Muscle layer of colon (tissue), 2 donors: ENCODE measurements around the gene TBC1D1.
A peak's percentile ranks its signal among the peaks of the same experiment; 100 is the strongest.

Experiments
- H3K27ac ChIP-seq: one replicate; pipeline ENCODE4 v1.7.0; 2013; ENCODE audit warnings: low read depth, mild to moderate bottlenecking, low read length, moderate library complexity
- H3K27me3 ChIP-seq, 2 donors: one replicate each; pipeline ENCODE4 v1.7.0; 2013; ENCODE audit warnings: low read length in 2 of 2, mild to moderate bottlenecking in 2 of 2; ENCODE audit not compliant: insufficient read depth in 2 of 2, control insufficient read depth in 1 of 2
- H3K36me3 ChIP-seq: one replicate; pipeline ENCODE4 v1.7.0; 2013; ENCODE audit warnings: mild to moderate bottlenecking, low read length; ENCODE audit not compliant: insufficient read depth
- H3K4me1 ChIP-seq: one replicate; pipeline ENCODE4 v1.7.0; 2013; ENCODE audit warnings: mild to moderate bottlenecking, low read length; ENCODE audit not compliant: insufficient read depth
- H3K4me3 ChIP-seq, 2 donors: one replicate each; pipeline ENCODE4 v1.7.0; 2013; ENCODE audit warnings: low read length in 2 of 2, low read depth in 1 of 2, mild to moderate bottlenecking in 1 of 2, moderate library complexity in 1 of 2
- H3K9ac ChIP-seq: one replicate; pipeline ENCODE4 v1.7.0; 2013; ENCODE audit warnings: low read length
- H3K9me3 ChIP-seq: one replicate; pipeline ENCODE4 v1.7.0; 2013; ENCODE audit warnings: mild to moderate bottlenecking, low read length
- donor health status: abdominal sarcoma.
- donor health status: Adenocarcinoma of cecum.

TBC1D1 gene

DNA sequence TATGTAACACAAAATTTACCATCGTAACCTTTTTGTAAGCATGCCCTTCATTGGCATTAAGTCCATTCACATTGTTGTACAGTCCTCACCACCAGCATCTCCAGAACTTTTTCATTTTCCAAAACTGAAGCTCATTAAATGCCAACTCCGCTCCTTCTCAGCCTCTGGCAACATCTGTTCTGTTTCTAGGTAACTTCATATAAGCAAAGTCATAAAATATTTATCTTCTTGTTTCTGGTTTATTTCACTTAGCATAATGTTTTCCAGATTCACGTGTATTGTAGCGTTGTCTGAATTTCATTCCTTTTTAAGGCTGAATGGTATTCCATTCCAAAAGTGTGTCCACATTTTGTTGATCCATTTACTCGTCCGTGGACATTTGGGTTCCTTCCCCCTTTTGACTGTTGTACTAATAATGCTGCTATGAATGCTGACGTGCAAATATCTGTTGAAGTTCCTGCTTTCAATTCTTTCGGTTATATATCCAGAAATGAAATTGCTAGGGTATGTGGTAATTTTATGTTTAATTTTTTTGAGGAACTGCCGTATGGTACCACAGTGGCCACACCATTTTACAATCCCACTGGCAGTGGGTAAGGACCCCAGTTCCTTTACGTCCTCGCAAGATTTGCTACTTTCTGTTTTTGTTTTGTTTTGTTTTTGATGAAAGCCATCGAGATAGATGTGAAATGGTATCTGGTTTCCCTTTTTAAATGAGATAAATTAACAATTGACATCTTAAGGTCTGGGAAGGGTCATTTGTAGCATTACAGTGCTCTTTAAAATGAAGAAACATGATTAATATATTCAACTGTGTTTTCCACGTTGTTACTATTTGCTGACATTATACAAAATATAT lies 132.7 kb downstream of the TBC1D1 start:
- Histone ChIP-seq H3K4me3 (peak overlapping the region in 1 of 2 donors; percentile 30), H3K4me1 (peaks cover 56% of the 10 kb centered on the region), H3K27me3 (no peaks in the 10 kb centered on the region), H3K9ac (no peak overlapping the region), H3K9me3 (no peaks in the 10 kb centered on the region), H3K36me3 (peaks cover 25% of the 10 kb centered on the region), H3K27ac (peak overlapping the region; percentile 71)

DNA sequence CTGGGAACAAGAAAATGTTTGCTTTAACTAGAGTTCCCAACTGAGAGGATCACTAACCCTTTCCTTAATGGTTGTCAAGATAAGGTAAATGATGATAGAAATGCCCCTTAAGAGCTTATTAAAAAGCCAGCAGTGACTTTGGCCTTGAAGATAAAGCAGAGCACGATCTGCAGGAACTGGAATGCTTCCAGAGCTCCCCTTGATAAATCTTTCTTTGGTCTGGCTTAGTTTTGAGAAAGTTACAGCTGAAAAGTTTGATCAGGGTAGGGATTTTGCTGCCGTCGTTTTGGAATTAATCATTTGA lies 133.3 kb downstream of the TBC1D1 start:
- no peaks in the 10 kb centered on the region for H3K9me3 ChIP-seq
- no peaks in the 10 kb centered on the region for H3K27me3 ChIP-seq
- H3K9ac ChIP-seq: no peak overlapping the region
- H3K27ac ChIP-seq: peak overlapping the region; percentile 71
- H3K4me3 ChIP-seq: peak overlapping the region in 1 of 2 donors; percentile 30
- peaks cover 31% of the 10 kb centered on the region for H3K36me3 ChIP-seq
- peaks cover 60% of the 10 kb centered on the region for H3K4me1 ChIP-seq

DNA sequence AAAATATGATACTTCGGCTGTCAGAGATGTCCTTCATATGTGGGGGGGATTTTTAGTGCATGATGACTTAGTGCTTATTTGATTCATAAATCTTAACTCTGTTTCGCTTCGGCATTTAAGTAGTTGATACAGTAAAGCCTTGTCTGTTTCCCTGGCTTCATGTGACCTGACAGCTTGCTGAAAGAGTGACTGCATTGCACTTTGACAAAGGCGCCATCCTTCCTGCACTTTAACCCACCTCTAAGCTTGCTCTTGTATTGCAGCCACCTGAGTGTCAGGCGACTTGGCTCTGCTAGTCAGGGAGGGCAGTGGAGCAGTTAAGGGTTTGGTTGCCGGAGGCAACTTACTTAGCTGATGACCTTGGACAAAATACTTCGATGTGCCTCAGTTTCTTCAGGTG lies 134.8 kb downstream of the TBC1D1 start:
- Histone ChIP-seq H3K9me3 (no peaks in the 10 kb centered on the region), H3K36me3 (peaks cover 45% of the 10 kb centered on the region), H3K27ac (peak overlapping the region; percentile 52), H3K4me1 (peaks cover 72% of the 10 kb centered on the region), H3K4me3 (no peak overlapping the region), H3K9ac (no peak overlapping the region), H3K27me3 (no peaks in the 10 kb centered on the region)

DNA sequence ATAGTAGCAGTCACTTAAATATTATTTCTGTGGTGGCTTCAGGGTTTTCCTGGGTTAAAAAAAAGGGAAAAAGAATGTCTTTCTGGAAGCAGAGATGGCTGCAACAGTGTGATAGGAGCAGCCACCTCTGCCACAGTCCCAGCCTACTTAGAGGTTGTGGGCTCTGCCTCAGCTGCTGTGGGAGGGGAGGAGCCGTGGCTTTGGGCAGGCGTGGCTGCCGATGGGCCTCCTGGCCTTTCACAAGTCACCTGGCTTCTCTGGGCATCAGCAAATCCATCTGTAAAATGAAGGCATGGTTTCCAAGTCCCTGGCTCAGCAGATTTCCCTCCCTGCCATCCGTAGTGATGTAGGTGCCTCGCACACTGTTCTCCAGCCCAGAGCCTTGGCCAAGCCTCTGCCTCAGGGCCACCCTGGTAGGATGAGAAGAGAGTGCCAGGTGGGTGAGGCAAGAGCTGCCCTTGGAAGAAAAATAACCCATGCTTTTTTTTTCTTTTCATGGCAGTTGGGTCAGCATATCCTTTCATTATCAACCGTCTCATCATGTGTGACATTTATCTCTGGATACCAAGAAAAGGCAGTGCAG lies 135.4 kb downstream of the TBC1D1 start:
- H3K9me3 ChIP-seq: no peaks in the 10 kb centered on the region
- peaks cover 74% of the 10 kb centered on the region for H3K4me1 ChIP-seq
- no peaks in the 10 kb centered on the region for H3K27me3 ChIP-seq
- H3K9ac ChIP-seq: no peak overlapping the region
- peak overlapping the region; percentile 52 for H3K27ac ChIP-seq
- no peak overlapping the region for H3K4me3 ChIP-seq
- peaks cover 45% of the 10 kb centered on the region for H3K36me3 ChIP-seq

DNA sequence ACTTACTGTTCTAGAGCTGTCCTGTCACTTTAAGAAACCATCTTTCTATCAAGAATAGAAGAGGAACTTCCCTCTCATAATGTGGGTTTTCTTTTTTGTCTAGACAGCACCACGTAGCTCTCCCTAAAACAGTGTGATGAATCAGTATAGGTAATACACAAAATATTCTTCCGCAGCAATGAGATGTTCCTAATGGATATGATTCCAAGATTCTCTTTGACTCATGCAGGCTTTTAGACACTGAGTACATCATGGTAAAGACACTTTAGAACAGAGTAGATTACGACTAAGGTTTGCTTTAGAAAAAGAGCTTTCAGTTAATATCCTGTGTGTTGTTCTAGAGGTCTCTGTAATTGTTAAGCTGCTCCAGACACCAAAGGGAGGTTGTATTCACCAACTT lies 139.1 kb downstream of the TBC1D1 start:
- peak overlapping the region; percentile 35 for H3K27ac ChIP-seq
- peaks cover 41% of the 10 kb centered on the region for H3K36me3 ChIP-seq
- no peak overlapping the region for H3K4me3 ChIP-seq
- H3K4me1 ChIP-seq: peaks cover 52% of the 10 kb centered on the region
- no peaks in the 10 kb centered on the region for H3K9me3 ChIP-seq
- H3K9ac ChIP-seq: no peak overlapping the region
- no peaks in the 10 kb centered on the region for H3K27me3 ChIP-seq

DNA sequence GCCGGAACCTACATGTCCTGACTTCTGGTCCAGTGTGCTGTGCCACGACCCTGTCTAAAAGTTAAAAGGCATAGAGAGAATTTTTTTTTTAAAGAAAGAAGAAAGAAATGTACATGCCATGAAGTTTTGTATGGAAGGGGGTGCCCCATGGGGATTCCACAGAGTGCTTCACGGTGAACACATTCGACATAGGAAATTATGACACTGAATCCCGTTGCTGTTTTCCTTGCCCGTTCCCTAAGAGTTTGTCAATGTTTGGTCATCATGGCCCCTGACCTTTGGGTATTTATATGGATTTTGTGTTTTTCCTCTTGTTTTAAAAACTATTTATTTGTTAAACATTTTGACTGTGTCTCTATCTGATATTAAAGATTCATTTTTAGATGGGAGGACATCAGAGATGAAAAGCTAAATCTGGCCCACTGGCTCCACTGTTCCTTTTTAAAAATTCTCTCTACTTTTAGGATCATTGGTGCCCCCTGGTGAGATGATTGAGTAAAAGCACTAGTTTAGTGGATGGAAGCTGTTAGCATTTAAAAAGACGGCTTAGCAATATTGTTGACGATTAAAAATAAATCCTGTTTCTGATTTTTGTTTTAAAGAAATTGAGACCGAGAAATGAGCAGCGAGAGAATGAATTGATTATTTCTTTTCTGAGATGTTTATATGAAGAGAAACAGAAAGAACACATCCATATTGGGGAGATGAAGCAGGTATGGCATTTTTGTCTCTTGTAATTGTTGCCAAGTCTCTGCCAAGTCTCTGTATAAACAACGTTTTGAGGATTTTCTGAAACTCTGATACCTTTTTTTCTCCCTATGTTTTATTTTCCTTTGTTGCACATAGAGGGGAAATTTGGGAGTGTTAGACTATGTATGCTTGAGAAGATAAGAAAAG lies 144.3 kb downstream of the TBC1D1 start:
- Histone ChIP-seq H3K27me3 (no peaks in the 10 kb centered on the region), H3K9ac (no peak overlapping the region), H3K4me1 (peaks cover 37% of the 10 kb centered on the region), H3K4me3 (no peak overlapping the region), H3K27ac (peak overlapping the region; percentile 37), H3K36me3 (peaks cover 37% of the 10 kb centered on the region), H3K9me3 (no peaks in the 10 kb centered on the region)

DNA sequence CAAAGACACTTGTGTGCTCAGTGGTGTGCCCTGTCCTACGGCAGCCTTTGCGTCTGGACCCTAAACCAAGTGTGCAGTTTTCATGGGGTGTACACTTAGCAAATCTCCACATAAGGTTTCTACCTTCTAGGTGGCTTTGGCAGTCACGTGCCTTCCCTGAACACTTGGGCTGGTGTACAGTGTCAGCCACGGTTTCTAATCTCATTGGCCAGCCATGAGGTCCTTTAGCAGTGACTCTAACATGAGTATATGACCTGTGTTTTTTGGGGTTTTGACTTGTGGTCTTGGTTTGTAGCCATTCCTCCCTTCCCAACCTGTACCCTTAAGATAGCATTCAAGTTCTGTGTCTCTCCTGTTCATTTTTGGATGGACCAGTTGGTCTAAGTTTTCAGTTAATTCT lies 145.7 kb downstream of the TBC1D1 start:
- Histone ChIP-seq H3K9me3 (no peaks in the 10 kb centered on the region), H3K9ac (no peak overlapping the region), H3K36me3 (peaks cover 38% of the 10 kb centered on the region), H3K27ac (no peak overlapping the region), H3K27me3 (no peaks in the 10 kb centered on the region), H3K4me1 (peaks cover 30% of the 10 kb centered on the region), H3K4me3 (no peak overlapping the region)

DNA sequence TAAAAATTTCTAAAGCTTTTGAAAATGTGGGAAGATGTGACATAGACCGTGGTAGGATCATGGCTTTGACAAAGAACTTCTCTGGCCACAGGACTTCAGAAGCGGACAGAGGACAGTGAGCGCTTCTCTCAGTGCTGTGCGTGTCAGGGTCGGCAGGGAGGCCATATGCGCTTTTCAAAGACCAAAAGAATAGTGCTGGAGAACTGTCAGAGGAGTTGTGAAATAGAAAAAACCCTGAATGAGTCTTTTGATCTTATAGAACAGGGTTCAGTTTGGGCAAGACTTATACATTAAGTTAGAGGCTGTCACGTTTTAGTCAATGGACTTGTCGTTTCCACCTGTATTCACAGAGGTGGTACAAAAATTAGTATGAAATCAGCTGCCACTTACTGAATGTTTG lies 146.7 kb downstream of the TBC1D1 start:
- no peaks in the 10 kb centered on the region for H3K27me3 ChIP-seq
- H3K4me1 ChIP-seq: peaks cover 30% of the 10 kb centered on the region
- H3K36me3 ChIP-seq: peaks cover 35% of the 10 kb centered on the region
- no peak overlapping the region for H3K4me3 ChIP-seq
- H3K9ac ChIP-seq: no peak overlapping the region
- H3K9me3 ChIP-seq: no peaks in the 10 kb centered on the region
- H3K27ac ChIP-seq: no peak overlapping the region

DNA sequence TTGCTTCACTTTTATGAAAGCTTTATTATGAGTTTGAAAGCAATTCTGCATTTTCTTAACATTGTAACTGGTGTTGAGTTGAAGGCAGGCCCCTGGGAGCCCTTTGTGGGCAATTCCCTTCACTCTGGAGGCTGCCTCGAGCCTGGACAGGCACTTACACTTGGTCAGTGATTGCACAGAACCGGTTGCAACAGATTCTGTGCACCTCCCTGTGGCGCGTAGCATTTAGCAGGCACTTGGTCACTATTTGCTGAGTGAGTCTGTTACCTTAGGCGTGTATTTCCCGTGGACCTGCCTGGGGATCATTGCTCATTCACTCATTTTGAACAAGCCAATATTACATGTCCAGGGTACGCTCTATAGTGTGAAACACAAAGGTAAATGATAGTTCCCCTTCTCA lies 149.7 kb downstream of the TBC1D1 start:
- Histone ChIP-seq H3K36me3 (peaks cover 40% of the 10 kb centered on the region), H3K9ac (no peak overlapping the region), H3K27me3 (no peaks in the 10 kb centered on the region), H3K9me3 (no peaks in the 10 kb centered on the region), H3K4me3 (no peak overlapping the region), H3K27ac (no peak overlapping the region), H3K4me1 (peaks cover 19% of the 10 kb centered on the region)

DNA sequence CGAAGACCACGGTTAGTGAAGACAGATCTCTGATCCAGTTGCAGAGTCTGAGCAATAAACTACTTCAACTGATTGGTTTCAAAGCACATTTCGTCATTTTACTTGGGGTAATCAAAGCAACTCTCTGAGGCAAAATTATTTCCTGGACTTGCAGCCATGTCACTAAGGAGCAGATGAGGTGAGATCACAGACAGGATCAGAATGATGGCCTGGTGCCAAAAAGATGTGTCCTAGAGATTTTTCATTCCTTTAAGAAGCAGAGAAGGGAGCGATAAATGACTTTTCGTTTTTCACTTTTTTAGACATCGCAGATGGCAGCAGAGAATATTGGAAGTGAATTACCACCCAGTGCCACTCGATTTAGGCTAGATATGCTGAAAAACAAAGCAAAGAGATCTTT lies 153.2 kb downstream of the TBC1D1 start:
- Histone ChIP-seq H3K9ac (no peak overlapping the region), H3K4me1 (peaks cover 20% of the 10 kb centered on the region), H3K27me3 (no peaks in the 10 kb centered on the region), H3K9me3 (no peaks in the 10 kb centered on the region), H3K27ac (no peak overlapping the region), H3K36me3 (peaks cover 32% of the 10 kb centered on the region), H3K4me3 (no peak overlapping the region)

DNA sequence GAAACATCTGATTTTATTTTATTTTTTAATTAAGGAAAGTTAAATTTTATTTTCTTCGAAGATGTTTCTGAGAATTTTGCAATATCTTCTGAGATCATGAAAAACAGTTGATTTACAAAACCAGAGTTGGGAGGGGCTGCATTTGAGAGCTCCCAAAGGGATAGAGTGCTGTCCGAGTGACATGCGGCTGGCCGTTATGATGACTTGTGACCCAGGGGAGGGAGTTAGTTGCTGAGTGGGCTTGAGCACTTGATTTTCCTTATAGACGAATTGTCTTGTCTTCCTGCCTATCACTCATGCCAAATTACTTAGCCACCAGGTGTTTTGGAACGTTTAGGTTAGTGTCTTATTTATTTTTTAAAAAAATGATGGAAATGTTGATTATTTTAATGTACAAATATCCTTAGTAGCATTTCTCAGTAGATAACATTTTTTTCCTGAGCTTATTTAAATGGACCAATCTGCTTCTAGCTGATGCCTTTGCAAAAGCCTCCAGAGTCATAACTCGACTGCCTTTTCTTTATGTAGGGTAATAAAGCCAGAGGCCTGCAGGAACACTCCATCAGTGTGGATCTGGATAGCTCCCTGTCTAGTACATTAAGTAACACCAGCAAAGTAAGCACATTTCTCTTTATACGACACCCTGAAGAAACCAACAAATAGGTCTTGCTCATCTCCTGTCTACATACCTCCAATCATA lies 154.6 kb downstream of the TBC1D1 start:
- Histone ChIP-seq H3K36me3 (peaks cover 41% of the 10 kb centered on the region), H3K4me3 (no peak overlapping the region), H3K9ac (no peak overlapping the region), H3K9me3 (no peaks in the 10 kb centered on the region), H3K27me3 (no peaks in the 10 kb centered on the region), H3K4me1 (peaks cover 34% of the 10 kb centered on the region), H3K27ac (peak overlapping the region; percentile 10)
